OCI-LY3 (cell line): Measurements from ENCODE around the gene CPTP.

Experiments
- H2AFZ ChIP-seq: fragments of 200-600, 300-600 bp; shearing (Covaris generic); 2 replicates; pipeline ENCODE4 v1.6.0; 2014; ENCODE audit warnings: antibody characterized with exemption, low read depth, low read length
- H3K27ac ChIP-seq: fragments of 200-600, 300-600 bp; sonication (generic); 2 replicates; pipeline ENCODE4 v1.5.1; 2014; ENCODE audit warnings: mild to moderate bottlenecking, low read length, moderate library complexity, mixed read lengths
- H3K27me3 ChIP-seq: fragments of 200-600, 300-600 bp; sonication (generic); 2 replicates; pipeline ENCODE4 v1.6.1; 2014; ENCODE audit warnings: low read depth, low read length, mixed read lengths
- H3K36me3 ChIP-seq: fragments of 200-600, 300-600 bp; sonication (generic); replicated peaks from 2 replicates; pipeline ENCODE3; 2014; ENCODE audit warnings: low read depth, low read length, mixed read lengths
- H3K4me1 ChIP-seq: fragments of 300-600, 200-600 bp; sonication (generic); 2 replicates; pipeline ENCODE4 v1.6.1; 2014; ENCODE audit warnings: low read length, mixed read lengths
- H3K4me2 ChIP-seq: fragments of 200-600, 300-600 bp; sonication (generic); 2 replicates; pipeline ENCODE4 v1.6.1; 2014; ENCODE audit warnings: low read length, mixed read lengths
- H3K4me3 ChIP-seq: fragments of 300-600, 200-600 bp; sonication (generic); 2 replicates; pipeline ENCODE4 v1.5.1; 2014; ENCODE audit warnings: antibody characterized with exemption, mild to moderate bottlenecking, low read length, moderate library complexity
- H3K79me2 ChIP-seq: fragments of 300-600, 200-600 bp; shearing (Covaris generic); 2 replicates; pipeline ENCODE4 v1.6.1; 2014; ENCODE audit warnings: mild to moderate bottlenecking, low read length, mixed read lengths
- H3K9ac ChIP-seq: fragments of 300-600, 200-600 bp; shearing (Covaris generic); 2 replicates; pipeline ENCODE4 v1.6.0; 2014; ENCODE audit warnings: mild to moderate bottlenecking, low read length, moderate library complexity
- H3K9me3 ChIP-seq: fragments of 200-600, 300-600 bp; shearing (Covaris generic); 2 replicates; pipeline ENCODE4 v1.6.1; 2014; ENCODE audit warnings: low read length, mixed read lengths; ENCODE audit not compliant: insufficient read depth
- H4K20me1 ChIP-seq: fragments of 200-600, 300-600 bp; sonication (generic); 2 replicates; pipeline ENCODE4 v1.6.1; 2016; ENCODE audit warnings: low read length, mixed read lengths; ENCODE audit not compliant: insufficient read depth
- CTCF ChIP-seq: fragments of 200-600, 300-600 bp; sonication (generic); IDR thresholded peaks from 2 replicates; pipeline ENCODE4 v1.5.1; 2014; ENCODE audit warnings: antibody characterized with exemption, low read length, low read depth
- EZH2phosphoT487 ChIP-seq: fragments of 200-600 bp; shearing (Covaris generic); IDR thresholded peaks from 2 replicates; pipeline ENCODE4 v1.6.1; 2018; ENCODE audit warnings: antibody characterized with exemption, mixed run types, low read depth

The CPTP gene

GRCh38 chr1:1307923-1308755, 16.5 kb upstream of the CPTP start, which contains the start of the genes ACAP3 and PUSL1:
ACAP3 (minus strand) TSS chr1:1307930; CDS start chr1:1307815, 115 bp downstream.
PUSL1 (plus strand) TSS chr1:1308597; CDS start chr1:1308644, 47 bp downstream.
- no peaks in the 10 kb centered on the region for H3K9me3 ChIP-seq
- H2AFZ ChIP-seq: peak within 1 kb of the TSS; percentile 66; the same call in 1 of the 2 replicates
- H3K4me3 ChIP-seq: peak within 1 kb of the TSS; percentile 90
- H3K27ac ChIP-seq: peak within 1 kb of the TSS; percentile 92
- 0 out of 2 replicates have a peak, but pooled peaks cover 3% of the 10 kb centered on the region for H4K20me1 ChIP-seq
- peaks cover 9% of the 10 kb centered on the region for H3K36me3 ChIP-seq
- H3K79me2 ChIP-seq: peaks cover 4% of the 10 kb centered on the region
- H3K9ac ChIP-seq: peak within 1 kb of the TSS; percentile 96
- H3K4me1 ChIP-seq: peaks cover 27% of the 10 kb centered on the region
- peak within 1 kb of the TSS; percentile 90 for H3K4me2 ChIP-seq
- no peaks in the 10 kb centered on the region for H3K27me3 ChIP-seq
- TF ChIP-seq EZH2phosphoT487 (no peak), CTCF (no peak)

DNA sequence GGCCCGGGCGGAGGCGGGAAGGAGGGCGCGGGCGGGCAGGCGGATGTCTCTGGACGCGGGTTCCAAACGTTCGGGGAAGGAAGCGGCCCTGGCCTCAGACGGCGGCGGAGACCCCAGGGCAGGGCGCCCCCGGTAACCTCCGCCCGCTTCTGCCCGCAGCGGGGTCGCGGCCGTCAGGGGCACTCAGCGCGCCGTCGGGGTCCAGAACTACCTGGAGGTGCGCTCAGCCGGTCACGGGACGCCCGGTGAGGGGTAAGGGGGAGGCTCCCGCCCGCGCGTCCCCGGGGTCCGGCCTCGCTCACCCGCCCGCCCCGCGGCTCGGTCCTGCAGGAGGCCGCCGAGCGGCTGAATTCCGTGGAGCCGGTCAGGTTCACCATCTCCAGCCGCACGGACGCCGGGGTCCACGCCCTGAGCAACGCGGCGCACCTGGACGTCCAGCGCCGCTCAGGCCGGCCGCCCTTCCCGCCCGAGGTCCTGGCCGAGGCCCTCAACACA, 15.8 kb upstream of the CPTP start:
- TF ChIP-seq EZH2phosphoT487 (no peak), CTCF (no peak)
- Histone ChIP-seq H3K4me2 (peak overlapping the region; percentile 90), H3K4me3 (peak overlapping the region; percentile 90), H3K79me2 (peaks cover 4% of the 10 kb centered on the region), H2AFZ (no peak overlapping the region; the same call in 1 of the 2 replicates), H3K9ac (peak overlapping the region; percentile 74), H4K20me1 (0 out of 2 replicates have a peak, but pooled peaks cover 3% of the 10 kb centered on the region), H3K9me3 (no peaks in the 10 kb centered on the region), H3K36me3 (peaks cover 15% of the 10 kb centered on the region), H3K27me3 (no peaks in the 10 kb centered on the region), H3K27ac (peak overlapping the region; percentile 10; the same call in 1 of the 2 replicates), H3K4me1 (peaks cover 27% of the 10 kb centered on the region)

DNA sequence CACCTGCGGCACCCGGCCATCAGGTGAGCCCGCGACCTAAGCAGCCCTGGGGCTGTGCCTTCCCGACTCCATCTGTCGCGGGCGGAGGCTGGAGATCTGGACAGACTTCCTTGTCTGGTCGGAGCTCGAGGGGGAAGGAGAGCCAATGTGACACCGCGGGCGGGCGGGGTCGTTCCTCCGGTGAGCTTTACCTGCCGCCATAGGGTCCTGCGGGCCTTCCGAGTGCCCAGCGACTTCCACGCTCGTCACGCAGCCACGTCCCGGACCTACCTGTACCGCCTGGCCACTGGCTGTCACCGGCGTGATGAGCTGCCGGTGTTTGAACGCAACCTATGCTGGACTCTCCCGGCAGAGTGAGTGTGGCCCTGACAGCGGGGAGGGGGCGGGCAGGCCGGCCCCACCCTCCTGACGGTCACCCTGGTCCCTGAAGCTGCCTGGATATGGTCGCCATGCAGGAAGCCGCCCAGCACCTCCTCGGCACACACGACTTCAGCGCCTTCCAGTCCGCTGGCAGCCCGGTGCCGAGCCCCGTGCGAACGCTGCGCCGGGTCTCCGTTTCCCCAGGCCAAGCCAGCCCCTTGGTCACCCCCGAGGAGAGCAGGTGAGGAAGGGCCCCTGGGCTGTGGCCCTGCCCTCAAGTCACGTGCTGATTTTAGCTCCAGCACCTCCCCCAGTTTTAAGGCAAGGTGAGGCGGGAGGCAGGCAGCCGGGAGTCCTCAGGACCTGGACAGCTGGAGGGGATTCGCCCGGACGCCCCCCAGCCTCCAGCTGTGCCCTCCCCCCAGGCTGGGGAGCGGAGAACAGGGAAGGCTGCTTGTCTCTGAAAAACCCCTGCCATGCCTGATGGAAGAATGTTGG, 15.1 kb upstream of the CPTP start:
- Histone ChIP-seq H3K4me3 (peak overlapping the region; percentile 90), H3K36me3 (peaks cover 20% of the 10 kb centered on the region), H3K4me2 (peak overlapping the region; percentile 90), H3K9ac (peak overlapping the region; percentile 74), H3K27ac (no peak overlapping the region; the same call in 1 of the 2 replicates), H3K9me3 (no peaks in the 10 kb centered on the region), H4K20me1 (0 out of 2 replicates have a peak, but pooled peaks cover 3% of the 10 kb centered on the region), H2AFZ (no peak overlapping the region), H3K4me1 (peaks cover 27% of the 10 kb centered on the region), H3K79me2 (peaks cover 4% of the 10 kb centered on the region), H3K27me3 (no peaks in the 10 kb centered on the region)
- no peak for TF ChIP-seq CTCF
- no peak for TF ChIP-seq EZH2phosphoT487
